Parathyroid adenoma (tissue), 2 donors: Measurements from ENCODE around the gene UBA52.

Source experiments
- H2AFZ ChIP-seq: fragments of 300-600 bp; sonication (generic); one replicate; pipeline ENCODE4 v1.7.0; 2017; ENCODE audit warnings: antibody characterized with exemption, mild to moderate bottlenecking
- H3K27ac ChIP-seq: fragments of 300-600 bp; sonication (generic); one replicate; pipeline ENCODE4 v1.7.0; 2017
- H3K27me3 ChIP-seq: fragments of 300-600 bp; sonication (generic); one replicate; pipeline ENCODE4 v1.7.0; 2017; ENCODE audit warnings: low read length; ENCODE audit not compliant: control insufficient read depth, insufficient read depth
- H3K36me3 ChIP-seq: fragments of 300-600 bp; sonication (generic); one replicate; pipeline ENCODE4 v1.7.0; 2017; ENCODE audit warnings: low read length; ENCODE audit not compliant: control insufficient read depth, insufficient read depth
- H3K4me1 ChIP-seq: fragments of 300-600 bp; sonication (generic); one replicate; pipeline ENCODE4 v1.7.0; 2017; ENCODE audit warnings: control low read depth
- H3K4me2 ChIP-seq: fragments of 300-600 bp; sonication (generic); one replicate; pipeline ENCODE4 v1.7.0; 2017; ENCODE audit warnings: low read length
- H3K4me3 ChIP-seq: fragments of 300-600 bp; sonication (generic); one replicate; pipeline ENCODE4 v1.7.0; 2017; ENCODE audit warnings: low read depth, low read length
- H3K79me2 ChIP-seq: fragments of 300-600 bp; sonication (generic); one replicate; pipeline ENCODE4 v1.7.0; 2017; ENCODE audit warnings: control low read depth
- H3K9ac ChIP-seq: fragments of 300-600 bp; sonication (generic); one replicate; pipeline ENCODE4 v1.7.0; 2017; ENCODE audit warnings: mild to moderate bottlenecking
- H3K9me3 ChIP-seq: fragments of 300-600 bp; sonication (generic); one replicate; pipeline ENCODE4 v1.7.0; 2017; ENCODE audit warnings: low read length; ENCODE audit not compliant: control insufficient read depth
- TF ChIP-seq, protein P1 (sequence below): fragments of 300-600 bp; sonication (generic); IDR thresholded peaks from one replicate; pipeline ENCODE4 v1.7.0; 2017; ENCODE audit warnings: antibody characterized with exemption, mild to moderate bottlenecking
- donor health status: primary hyperparathyroidism.

Gene UBA52

GRCh38 chr19:18541992-18542940 lies 29.4 kb upstream of the UBA52 start:
- H3K79me2 ChIP-seq = peaks cover 2% of the 10 kb centered on the region
- H3K27me3 ChIP-seq = no peaks in the 10 kb centered on the region
- no peaks in the 10 kb centered on the region for H3K36me3 ChIP-seq
- peak overlapping the region; percentile 42 for H2AFZ ChIP-seq
- peak overlapping the region; percentile 88 for H3K4me2 ChIP-seq
- TF ChIP-seq, protein P1, sequence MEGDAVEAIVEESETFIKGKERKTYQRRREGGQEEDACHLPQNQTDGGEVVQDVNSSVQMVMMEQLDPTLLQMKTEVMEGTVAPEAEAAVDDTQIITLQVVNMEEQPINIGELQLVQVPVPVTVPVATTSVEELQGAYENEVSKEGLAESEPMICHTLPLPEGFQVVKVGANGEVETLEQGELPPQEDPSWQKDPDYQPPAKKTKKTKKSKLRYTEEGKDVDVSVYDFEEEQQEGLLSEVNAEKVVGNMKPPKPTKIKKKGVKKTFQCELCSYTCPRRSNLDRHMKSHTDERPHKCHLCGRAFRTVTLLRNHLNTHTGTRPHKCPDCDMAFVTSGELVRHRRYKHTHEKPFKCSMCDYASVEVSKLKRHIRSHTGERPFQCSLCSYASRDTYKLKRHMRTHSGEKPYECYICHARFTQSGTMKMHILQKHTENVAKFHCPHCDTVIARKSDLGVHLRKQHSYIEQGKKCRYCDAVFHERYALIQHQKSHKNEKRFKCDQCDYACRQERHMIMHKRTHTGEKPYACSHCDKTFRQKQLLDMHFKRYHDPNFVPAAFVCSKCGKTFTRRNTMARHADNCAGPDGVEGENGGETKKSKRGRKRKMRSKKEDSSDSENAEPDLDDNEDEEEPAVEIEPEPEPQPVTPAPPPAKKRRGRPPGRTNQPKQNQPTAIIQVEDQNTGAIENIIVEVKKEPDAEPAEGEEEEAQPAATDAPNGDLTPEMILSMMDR = no peak
- peaks cover 4% of the 10 kb centered on the region for H3K4me1 ChIP-seq
- peak overlapping the region; percentile 28 for H3K9ac ChIP-seq
- H3K4me3 ChIP-seq = peak overlapping the region; percentile 70
- H3K27ac ChIP-seq = peak overlapping the region; percentile 66
- no peaks in the 10 kb centered on the region for H3K9me3 ChIP-seq

DNA sequence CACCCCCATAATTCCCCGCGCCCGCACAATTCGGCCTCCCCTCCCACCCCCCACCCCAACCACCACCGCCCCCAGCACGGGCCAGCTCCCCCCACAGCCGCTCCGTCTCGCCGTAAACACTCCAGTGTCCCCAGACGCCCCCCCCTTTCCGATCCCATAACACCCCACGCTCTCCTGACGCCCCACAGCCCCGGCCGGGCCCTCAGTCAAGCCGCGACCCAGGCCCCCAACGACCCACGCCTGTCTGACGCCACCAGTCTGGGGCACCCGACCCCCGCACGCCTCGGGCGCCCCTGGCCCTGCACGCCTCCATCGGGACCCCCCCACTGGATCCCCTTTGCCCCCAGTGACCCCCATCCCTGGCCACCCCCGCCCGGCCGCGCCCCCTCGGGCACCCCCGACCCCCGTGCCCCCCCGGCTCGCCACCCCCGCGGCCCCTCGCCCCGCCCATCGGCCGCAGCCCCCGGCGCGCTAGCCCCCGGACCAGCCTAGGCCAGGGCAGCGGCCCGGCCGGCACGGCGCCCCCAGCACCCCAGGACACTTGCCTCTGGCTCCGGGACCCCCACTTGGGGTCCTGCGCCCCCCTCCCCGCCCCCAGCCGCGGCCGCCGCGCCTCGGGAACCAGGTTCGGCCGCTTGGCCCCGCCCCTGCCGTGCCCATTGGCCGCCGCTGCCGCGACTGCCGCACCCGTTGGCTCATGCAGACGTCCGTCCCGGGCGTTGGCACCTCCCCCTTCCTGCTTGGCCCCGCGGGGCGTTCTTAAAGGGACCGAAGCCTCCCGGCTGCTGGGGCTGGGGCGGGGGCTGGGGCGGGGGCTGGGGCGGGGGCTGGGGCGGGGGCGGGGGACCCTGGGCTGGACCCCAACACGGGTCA lies 28.5 kb upstream of the UBA52 start, which contains the start of gene FKBP8:
Gene FKBP8 (minus strand): TSS at position 633 of the 873 bp plus-strand sequence. CDS start 1,603 bp downstream, outside the sequence.
- no peaks in the 10 kb centered on the region for H3K36me3 ChIP-seq

GRCh38 chr19:18543814-18544475 lies 27.7 kb upstream of the UBA52 start:
- H3K27ac ChIP-seq = no peak overlapping the region
- H3K36me3 ChIP-seq = no peaks in the 10 kb centered on the region
- no peak overlapping the region for H3K9ac ChIP-seq
- no peaks in the 10 kb centered on the region for H3K9me3 ChIP-seq
- H2AFZ ChIP-seq = peak overlapping the region; percentile 87
- peaks cover 4% of the 10 kb centered on the region for H3K4me1 ChIP-seq
- H3K79me2 ChIP-seq = peaks cover 2% of the 10 kb centered on the region
- peak overlapping the region; percentile 73 for H3K4me2 ChIP-seq
- TF ChIP-seq, protein P1 = no peak
- no peaks in the 10 kb centered on the region for H3K27me3 ChIP-seq
- H3K4me3 ChIP-seq = peak overlapping the region; percentile 48

More for the DNA sequence above, 28.5 kb upstream of the UBA52 start, which contains the start of gene FKBP8:
- Histone ChIP-seq H2AFZ (peak within 1 kb of the TSS; percentile 87), H3K79me2 (peaks cover 2% of the 10 kb centered on the region), H3K27me3 (no peaks in the 10 kb centered on the region), H3K4me2 (peak within 1 kb of the TSS; percentile 88), H3K4me3 (peak within 1 kb of the TSS; percentile 70), H3K9me3 (no peaks in the 10 kb centered on the region), H3K27ac (peak within 1 kb of the TSS; percentile 66), H3K9ac (peak within 1 kb of the TSS; percentile 28), H3K4me1 (peaks cover 4% of the 10 kb centered on the region)
- TF ChIP-seq, protein P1 = no peak

GRCh38 chr19:18551631-18552030 lies 20.0 kb upstream of the UBA52 start:
- H3K9me3 ChIP-seq = no peaks in the 10 kb centered on the region
- H3K27me3 ChIP-seq = no peaks in the 10 kb centered on the region
- no peaks in the 10 kb centered on the region for H3K36me3 ChIP-seq
- no peak overlapping the region for H3K4me2 ChIP-seq
- H3K4me1 ChIP-seq = no peaks in the 10 kb centered on the region
- no peak overlapping the region for H3K4me3 ChIP-seq
- no peak overlapping the region for H3K27ac ChIP-seq
- H3K79me2 ChIP-seq = no peaks in the 10 kb centered on the region
- H2AFZ ChIP-seq = no peak overlapping the region
- TF ChIP-seq, protein P1 = no peak
- H3K9ac ChIP-seq = no peak overlapping the region
